Common myeloid progenitor, CD34-positive (primary cell): ENCODE measurements around the gene TEX13C. TPM values are rescaled to one million over a fixed set of nuclear protein-coding genes. Genes with fewer than 3 reads are reported as not detected.
A peak's percentile ranks its signal among the peaks of the same experiment; 100 is the strongest.

Source experiments
- CTCF ChIA-PET: fragments of 350-600 bp; sonication (Branson Sonifier 250); formaldehyde crosslinking; loops from one replicate; lab custom pipeline; 2021; ENCODE audit warnings: antibody characterized with exemption; lab: Charles Lee
- POLR2A ChIA-PET: fragments of 350-600 bp; sonication (Branson Sonifier 250); formaldehyde crosslinking; loops from one replicate; lab custom pipeline; 2021; ENCODE audit warnings: antibody characterized with exemption; lab: Charles Lee
- DNase-seq, 3 donors: peaks; one replicate each; pipeline versions ENCODE4 v3.0.0 to v3.0.0-alpha.2; 2013
- H3K27ac ChIP-seq, 2 experiments: 1 replicate in 1 of 2; 2 replicates in 1 of 2; pipeline ENCODE4 v1.7.0; 2013; ENCODE audit warnings: inconsistent platforms in 2 of 2, low read length in 2 of 2, mild to moderate bottlenecking in 2 of 2, low read depth in 1 of 2, moderate library complexity in 1 of 2; ENCODE audit not compliant: severe bottlenecking in 2 of 2, insufficient read depth in 1 of 2, poor library complexity in 1 of 2
- H3K27me3 ChIP-seq, 5 experiments: replicated peaks in 2 of 5; 1 replicate in 3 of 5; 2 replicates in 2 of 5; pipeline versions ENCODE4 v1.6.1 to v1.7.0; 2013; ENCODE audit warnings: low read length in 4 of 5, mild to moderate bottlenecking in 2 of 5, moderate library complexity in 2 of 5, inconsistent platforms in 1 of 5; ENCODE audit not compliant: insufficient read depth in 5 of 5, control insufficient read depth in 4 of 5
- H3K36me3 ChIP-seq, 4 experiments: 1 replicate in 2 of 4; 2 replicates in 2 of 4; pipeline versions ENCODE4 v1.6.1 to v1.7.0; 2013; ENCODE audit warnings: low read length in 3 of 4, control low read depth in 1 of 4, mild to moderate bottlenecking in 1 of 4; ENCODE audit not compliant: control insufficient read depth in 4 of 4, insufficient read depth in 4 of 4
- H3K4me1 ChIP-seq, 4 experiments: 1 replicate in 3 of 4; 2 replicates in 1 of 4; pipeline versions ENCODE4 v1.6.1 to v1.7.1; 2013; ENCODE audit warnings: low read length in 3 of 4, mild to moderate bottlenecking in 3 of 4, control low read depth in 1 of 4, inconsistent platforms in 1 of 4, moderate library complexity in 1 of 4; ENCODE audit not compliant: control insufficient read depth in 4 of 4, insufficient read depth in 4 of 4; ENCODE audit errors: control extremely low read depth in 1 of 4
- H3K4me3 ChIP-seq, 7 experiments: 1 replicate in 4 of 7; 2 replicates in 3 of 7; pipeline versions ENCODE4 v1.5.1 to v1.7.0; 2013; ENCODE audit warnings: mild to moderate bottlenecking in 7 of 7, low read length in 6 of 7, moderate library complexity in 6 of 7, inconsistent platforms in 2 of 7, low read depth in 2 of 7, control low read depth in 1 of 7; ENCODE audit not compliant: insufficient read depth in 4 of 7, control insufficient read depth in 1 of 7; ENCODE audit errors: extremely low read depth in 1 of 7
- H3K9me3 ChIP-seq, 5 experiments: 1 replicate in 4 of 5; 2 replicates in 1 of 5; pipeline versions ENCODE4 v1.6.1 to v1.7.1; 2013; ENCODE audit warnings: low read length in 4 of 5, mild to moderate bottlenecking in 2 of 5, inconsistent platforms in 1 of 5, low read depth in 1 of 5, moderate library complexity in 1 of 5; ENCODE audit not compliant: control insufficient read depth in 4 of 5, insufficient read depth in 2 of 5; ENCODE audit errors: control extremely low read depth in 1 of 5
- WGBS: methylation state at CpG from one replicate; pipeline ENCODE4 v1.1.5; 2013; ENCODE audit not compliant: insufficient coverage; 5-methylcytosine and 5-hydroxymethylcytosine counted together
- polyA plus RNA-seq: library from polyadenylated mRNA; unstranded; fragments of 120-200 nt; gene quantifications from one replicate; pipeline ENCODE4 v1.2.1, GENCODE V29; 2013

The TEX13C gene
- polyA plus RNA-seq: not detected

DNA sequence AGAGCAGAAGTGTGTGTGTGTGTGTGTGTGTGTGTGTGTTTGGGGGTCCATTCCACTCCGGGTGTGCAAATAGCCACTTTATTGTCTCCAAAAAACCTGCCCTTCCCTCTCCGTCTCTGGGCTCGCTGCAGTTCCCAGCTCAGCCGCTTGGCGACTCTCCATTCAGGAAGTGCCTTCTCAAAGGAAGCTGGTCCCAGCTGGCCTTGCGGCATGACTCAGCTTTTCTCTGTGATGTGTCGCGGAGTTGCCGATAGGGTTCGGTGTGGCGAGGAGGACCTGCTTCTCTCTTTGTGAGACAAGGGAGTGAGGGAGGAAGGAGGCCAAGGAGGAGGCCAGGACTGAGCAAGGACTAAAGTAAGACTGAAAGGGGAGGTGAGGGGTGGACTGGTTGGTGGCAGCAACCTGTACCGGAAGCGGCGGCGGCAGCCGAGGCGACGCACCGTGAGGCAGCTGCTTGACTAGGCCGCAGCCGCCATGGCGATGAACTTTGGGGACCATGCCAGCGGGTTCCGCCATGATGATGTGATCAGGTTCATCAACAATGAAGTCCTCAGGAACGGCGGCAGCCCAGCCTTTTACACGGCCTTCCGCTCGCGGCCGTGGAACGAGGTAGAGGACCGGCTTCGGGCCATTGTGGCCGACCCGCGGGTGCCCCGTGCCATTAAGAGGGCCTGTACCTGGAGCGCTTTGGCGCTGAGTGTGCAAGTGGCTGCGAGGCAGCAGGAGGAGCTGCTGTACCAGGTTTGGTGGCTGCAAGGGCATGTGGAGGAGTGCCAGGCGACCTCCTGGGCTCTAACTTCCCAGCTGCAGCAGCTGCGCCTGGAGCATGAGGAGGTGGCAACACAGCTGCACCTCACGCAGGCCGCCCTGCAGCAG lies at the start of gene TEX13C:
TEX13C (plus strand) TSS at position 226 of the 876 bp plus-strand sequence; CDS start at position 475, 249 bp downstream.
- no peaks in the 10 kb centered on the region for H3K4me1 ChIP-seq
- CTCF ChIA-PET: no interaction called here
- POLR2A ChIA-PET: no interaction called here
- H3K27me3 ChIP-seq: no peaks in the 10 kb centered on the region
- 97% methylated on average over 44 of the region's 45 CpGs for WGBS
- no peak within 1 kb of the TSS for H3K27ac ChIP-seq
- no peaks in the 10 kb centered on the region for H3K36me3 ChIP-seq
- no peak within 1 kb of the TSS for H3K4me3 ChIP-seq
- H3K9me3 ChIP-seq: peaks cover 0 to 3% (median 0%) of the 10 kb centered on the region in 5 experiments
- DNase-seq: no peak

DNA sequence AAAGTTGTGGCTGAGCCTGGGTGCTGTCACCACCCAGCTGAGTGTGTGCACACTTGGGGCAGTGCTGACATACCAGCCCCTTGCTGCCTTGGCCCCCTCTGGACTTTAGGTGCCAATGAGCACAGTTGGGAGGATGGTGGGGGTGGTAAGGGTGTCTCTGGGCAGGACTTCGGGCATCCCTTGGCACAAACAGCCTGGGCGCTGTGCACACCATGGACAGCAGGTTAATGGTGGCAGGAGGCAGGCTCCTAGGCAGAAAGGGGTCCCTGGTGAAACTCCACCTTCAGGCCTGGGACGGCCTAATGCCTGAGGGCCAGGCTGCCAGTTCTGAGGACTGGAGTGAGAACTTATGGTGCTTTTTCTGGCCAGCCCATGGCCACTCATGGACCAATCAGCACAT lies 32.4 kb upstream of the TEX13C start:
- no peak overlapping the region for H3K27ac ChIP-seq
- no peaks in the 10 kb centered on the region for H3K27me3 ChIP-seq
- WGBS: 64% methylated on average over 3 of the region's 3 CpGs
- CTCF ChIA-PET: no interaction called here
- no peaks in the 10 kb centered on the region for H3K9me3 ChIP-seq
- POLR2A ChIA-PET: no interaction called here
- DNase-seq: no peak
- H3K4me3 ChIP-seq: no peak overlapping the region
- H3K4me1 ChIP-seq: no peaks in the 10 kb centered on the region
- no peaks in the 10 kb centered on the region for H3K36me3 ChIP-seq

- H3K4me3 ChIP-seq: no peak overlapping the region
- no peaks in the 10 kb centered on the region for H3K27me3 ChIP-seq
- POLR2A ChIA-PET: no interaction called here
- WGBS: 87% methylated on average over 4 of the region's 5 CpGs
- CTCF ChIA-PET: no interaction called here
- no peaks in the 10 kb centered on the region for H3K9me3 ChIP-seq
- H3K27ac ChIP-seq: no peak overlapping the region
- no peak for DNase-seq
- H3K36me3 ChIP-seq: no peaks in the 10 kb centered on the region
- H3K4me1 ChIP-seq: no peaks in the 10 kb centered on the region
Measured at GRCh38 chrX:125288343-125288742, 31.3 kb upstream of the TEX13C start.

- no peak overlapping the region for H3K4me3 ChIP-seq
- 80% methylated on average over 1 of the region's 1 CpG for whole genome bisulfite sequencing
- no peaks in the 10 kb centered on the region for H3K9me3 ChIP-seq
- H3K36me3 ChIP-seq: no peaks in the 10 kb centered on the region
- POLR2A ChIA-PET: no interaction called here
- no peak for DNase-seq
- no peak overlapping the region for H3K27ac ChIP-seq
- CTCF ChIA-PET: no interaction called here
- no peaks in the 10 kb centered on the region for H3K27me3 ChIP-seq
- H3K4me1 ChIP-seq: no peaks in the 10 kb centered on the region
Measured at GRCh38 chrX:125289209-125289608, 30.5 kb upstream of the TEX13C start.

GRCh38 chrX:125289920-125290319 lies 29.8 kb upstream of the TEX13C start:
- no peaks in the 10 kb centered on the region for H3K4me1 ChIP-seq
- no peak overlapping the region for H3K27ac ChIP-seq
- POLR2A ChIA-PET: no interaction called here
- no peak for DNase-seq
- H3K36me3 ChIP-seq: no peaks in the 10 kb centered on the region
- no peaks in the 10 kb centered on the region for H3K27me3 ChIP-seq
- CTCF ChIA-PET: interaction anchor here (0.7 kb wide), 1 partner anchor 1145 kb away, joined by 6 read pairs; no protein-coding TSS in a partner anchor
- no CpG with 5 or more reads among the region's 3 CpGs for WGBS
- no peak overlapping the region for H3K4me3 ChIP-seq
- no peaks in the 10 kb centered on the region for H3K9me3 ChIP-seq

GRCh38 chrX:125291124-125291523 lies 28.5 kb upstream of the TEX13C start:
- DNase-seq: no peak
- H3K36me3 ChIP-seq: no peaks in the 10 kb centered on the region
- no peak overlapping the region for H3K27ac ChIP-seq
- ChIA-PET POLR2A (no interaction called here), CTCF (no interaction called here)
- no peaks in the 10 kb centered on the region for H3K27me3 ChIP-seq
- H3K9me3 ChIP-seq: no peaks in the 10 kb centered on the region
- H3K4me3 ChIP-seq: no peak overlapping the region
- H3K4me1 ChIP-seq: no peaks in the 10 kb centered on the region

- H3K4me1 ChIP-seq: no peaks in the 10 kb centered on the region
- peak in 1 of 3 donors; percentile 2 for DNase-seq
- CTCF ChIA-PET: no interaction called here
- no peaks in the 10 kb centered on the region for H3K27me3 ChIP-seq
- no peak overlapping the region for H3K4me3 ChIP-seq
- no peaks in the 10 kb centered on the region for H3K9me3 ChIP-seq
- no peaks in the 10 kb centered on the region for H3K36me3 ChIP-seq
- H3K27ac ChIP-seq: no peak overlapping the region
- WGBS: 67% methylated on average over 1 of the region's 1 CpG
- POLR2A ChIA-PET: no interaction called here
Measured at GRCh38 chrX:125293850-125294780, 25.6 kb upstream of the TEX13C start.
